Measurements from ENCODE around the gene AHCY. TPM values are rescaled to one million over a fixed set of nuclear protein-coding genes. Genes with fewer than 3 reads are reported as not detected.
A peak's percentile ranks its signal among the peaks of the same experiment; 100 is the strongest.
"Not testable (repeated sequence)": the region's sequence is repeated elsewhere in the genome, so short reads cannot be mapped to it uniquely, and the experiment has no call there.

The AHCY gene
- polyA plus RNA-seq, 4 donors, result 183 to 195 (median 186) TPM

- DNase-seq (ENCODE audit: low read depth in 4 of 4, low spot score in 2 of 4), result not testable (repeated sequence)
These were observed 25.1 kb upstream of the AHCY start for GRCh38 chr20:34328207-34328606.

- DNase-seq (ENCODE audit: low read depth in 4 of 4, low spot score in 2 of 4), result no peak
These were observed 21.4 kb upstream of the AHCY start for GRCh38 chr20:34324541-34324940.

- no peak for DNase-seq (ENCODE audit: low read depth in 4 of 4, low spot score in 2 of 4)
These were observed 19.3 kb upstream of the AHCY start for GRCh38 chr20:34322267-34323105.

GRCh38 chr20:34320861-34321260 is 17.7 kb upstream of the AHCY start:
- DNase-seq (ENCODE audit: low read depth in 4 of 4, low spot score in 2 of 4), result no peak

GRCh38 chr20:34318609-34319443 is 15.7 kb upstream of the AHCY start:
- no peak for DNase-seq (ENCODE audit: low read depth in 4 of 4, low spot score in 2 of 4)

GRCh38 chr20:34316196-34316814 is 13.2 kb upstream of the AHCY start:
- DNase-seq (ENCODE audit: low read depth in 4 of 4, low spot score in 2 of 4), result no peak

- DNase-seq (ENCODE audit: low read depth in 4 of 4, low spot score in 2 of 4), result no peak
These were observed 12.1 kb upstream of the AHCY start for GRCh38 chr20:34315236-34315635.

GRCh38 chr20:34312544-34313217 is 9.5 kb upstream of the AHCY start:
- peak; percentile 52 to 82 (median 64) for DNase-seq (ENCODE audit: low read depth in 4 of 4, low spot score in 2 of 4)

GRCh38 chr20:34312024-34312460 is 8.9 kb upstream of the AHCY start:
- no peak for DNase-seq (ENCODE audit: low read depth in 4 of 4, low spot score in 2 of 4)

- no peak for DNase-seq (ENCODE audit: low read depth in 4 of 4, low spot score in 2 of 4)
These were observed 8.2 kb upstream of the AHCY start for GRCh38 chr20:34311118-34312023.

- no peak for DNase-seq (ENCODE audit: low read depth in 4 of 4, low spot score in 2 of 4)
These were observed 7.4 kb upstream of the AHCY start for GRCh38 chr20:34310481-34311117.

GRCh38 chr20:34309691-34310090 is 6.5 kb upstream of the AHCY start:
- DNase-seq (ENCODE audit: low read depth in 4 of 4, low spot score in 2 of 4), result no peak

GRCh38 chr20:34305333-34306230 is 2.4 kb upstream of the AHCY start:
- DNase-seq (ENCODE audit: low read depth in 4 of 4, low spot score in 2 of 4), result no peak

GRCh38 chr20:34302312-34302722 is 838 bp downstream of the AHCY start:
- DNase-seq (ENCODE audit: low read depth in 4 of 4, low spot score in 2 of 4), result no peak

- DNase-seq (ENCODE audit: low read depth in 4 of 4, low spot score in 2 of 4), result no peak
These were observed 1.4 kb downstream of the AHCY start for GRCh38 chr20:34301587-34302311.

GRCh38 chr20:34300809-34301586 is 2.2 kb downstream of the AHCY start:
- no peak for DNase-seq (ENCODE audit: low read depth in 4 of 4, low spot score in 2 of 4)
